WTC11 (cell line): ENCODE data around the gene LDLRAD2. TPM values are rescaled to one million over a fixed set of nuclear protein-coding genes. Genes with fewer than 3 reads are reported as not detected.

Source experiments
- ATAC-seq: fragments of 200-7000 bp; cut with Tn5 transposase; 2 replicates; pipeline ENCODE4 v1.10.0; 2021; ENCODE audit warnings: mild to moderate bottlenecking, moderate library complexity
- CTCF ChIA-PET: fragments of 300-600 bp; sonication (Branson Sonifier 250); formaldehyde crosslinking; loops from one replicate; lab custom pipeline; 2021; ENCODE audit warnings: antibody characterized with exemption; lab: Charles Lee
- POLR2A ChIA-PET: fragments of 350-600 bp; sonication (Branson Sonifier 250); formaldehyde crosslinking; loops from one replicate; lab custom pipeline; 2021; ENCODE audit warnings: antibody characterized with exemption; lab: Charles Lee
- DNase-seq: peaks from one replicate; pipeline ENCODE4 v3.0.0; 2021; ENCODE audit warnings: low spot score
- H3K27ac Mint-ChIP-seq: 2 replicates; pipeline ENCODE4 v1.8.0; 2021; ENCODE audit warnings: mixed read lengths
- H3K27me3 Mint-ChIP-seq: 2 replicates; pipeline ENCODE4 v1.8.0; 2021; ENCODE audit warnings: low read depth, mild to moderate bottlenecking, moderate library complexity, mixed read lengths
- H3K36me3 Mint-ChIP-seq: 2 replicates; pipeline ENCODE4 v1.8.0; 2021; ENCODE audit warnings: mixed read lengths
- H3K4me1 Mint-ChIP-seq: 2 replicates; pipeline ENCODE4 v1.8.0; 2022; ENCODE audit warnings: mixed read lengths
- H3K4me3 Mint-ChIP-seq: 2 replicates; pipeline ENCODE4 v1.8.0; 2021; ENCODE audit warnings: mild to moderate bottlenecking, moderate library complexity, mixed read lengths
- H3K9me3 Mint-ChIP-seq: 2 replicates; pipeline ENCODE4 v1.8.0; 2021; ENCODE audit warnings: mixed read lengths
- ATF6 ChIP-seq: sonication (generic); formaldehyde crosslinking; IDR thresholded peaks from 2 replicates; pipeline ENCODE4 v1.8.1; 2023; ENCODE audit warnings: mild to moderate bottlenecking, missing genetic modification reagents
- ERG ChIP-seq: fragments of 250-450 bp; sonication (Bioruptor Pico); IDR thresholded peaks from 2 replicates; pipeline ENCODE4 v1.8.0; 2021; ENCODE audit warnings: mild to moderate bottlenecking
- FOXK1 ChIP-seq: sonication (generic); formaldehyde crosslinking; IDR thresholded peaks from 2 replicates; pipeline ENCODE4 v1.8.0; 2022; ENCODE audit warnings: mild to moderate bottlenecking, moderate library complexity, missing genetic modification reagents
- HMGXB4 ChIP-seq: sonication (generic); formaldehyde crosslinking; IDR thresholded peaks from 2 replicates; pipeline ENCODE4 v1.8.1; 2023; ENCODE audit warnings: mild to moderate bottlenecking, moderate library complexity, missing genetic modification reagents
- MAX ChIP-seq: sonication (generic); formaldehyde crosslinking; IDR thresholded peaks from 2 replicates; pipeline ENCODE4 v1.8.0; 2022; ENCODE audit warnings: mild to moderate bottlenecking, missing genetic modification reagents
- MXD4 ChIP-seq: fragments of 250-450 bp; sonication (Bioruptor Pico); IDR thresholded peaks from 2 replicates; pipeline ENCODE4 v1.8.0; 2021; ENCODE audit warnings: mild to moderate bottlenecking, moderate library complexity, borderline replicate concordance
- NR1H2 ChIP-seq: sonication (generic); formaldehyde crosslinking; IDR thresholded peaks from 2 replicates; pipeline ENCODE4 v1.9.0; 2021; ENCODE audit warnings: mild to moderate bottlenecking, moderate library complexity, missing genetic modification reagents
- PREB ChIP-seq: sonication (generic); formaldehyde crosslinking; IDR thresholded peaks from 2 replicates; pipeline ENCODE4 v1.8.1; 2022; ENCODE audit warnings: mild to moderate bottlenecking, missing genetic modification reagents, moderate library complexity, borderline replicate concordance
- RELA ChIP-seq: sonication (generic); formaldehyde crosslinking; IDR thresholded peaks from 2 replicates; pipeline ENCODE4 v1.8.1; 2022; ENCODE audit warnings: missing genetic modification reagents, mild to moderate bottlenecking, borderline replicate concordance
- SOX15 ChIP-seq: fragments of 250-450 bp; sonication (Bioruptor Pico); IDR thresholded peaks from 2 replicates; pipeline ENCODE4 v1.9.0; 2021; ENCODE audit warnings: mild to moderate bottlenecking
- STAT6 ChIP-seq: sonication (generic); formaldehyde crosslinking; conservative IDR thresholded peaks from 2 replicates; pipeline ENCODE4 v1.8.1; 2023; ENCODE audit warnings: mild to moderate bottlenecking, low read depth, missing genetic modification reagents, moderate library complexity
- ZBTB21 ChIP-seq: sonication (generic); formaldehyde crosslinking; IDR thresholded peaks from 2 replicates; pipeline ENCODE4 v1.8.1; 2023; ENCODE audit warnings: mild to moderate bottlenecking, missing genetic modification reagents, borderline replicate concordance
- ZNF232 ChIP-seq: sonication (generic); formaldehyde crosslinking; IDR thresholded peaks from 2 replicates; pipeline ENCODE4 v1.8.0; 2022; ENCODE audit warnings: mild to moderate bottlenecking, missing genetic modification reagents
- ZNF263 ChIP-seq: sonication (generic); formaldehyde crosslinking; IDR thresholded peaks from 2 replicates; pipeline ENCODE4 v1.8.1; 2022; ENCODE audit warnings: low read depth, mild to moderate bottlenecking, moderate library complexity, missing genetic modification reagents
- ZNF416 ChIP-seq: fragments of 250-450 bp; sonication (Bioruptor Pico); IDR thresholded peaks from 2 replicates; pipeline ENCODE4 v1.9.0; 2021; ENCODE audit warnings: mild to moderate bottlenecking, inconsistent platforms
- ZNF532 ChIP-seq: fragments of 250-450 bp; sonication (Bioruptor Pico); IDR thresholded peaks from 2 replicates; pipeline ENCODE4 v1.9.0; 2021; ENCODE audit warnings: mild to moderate bottlenecking, borderline replicate concordance
- total RNA-seq: library from RNA; stranded (reverse); gene quantifications from 3 replicates; pipeline ENCODE4 v1.2.3, GENCODE V29; 2021

Gene LDLRAD2
- total RNA-seq, 1 experiment from 2014 or later: 0.63 TPM

- TF ChIP-seq STAT6 (CRISPR knock-in tag) (no peak), PREB (CRISPR knock-in tag) (no peak), RELA (no peak)
Measured at GRCh38 chr1:21854090-21854750, 42.2 kb downstream of the LDLRAD2 start (continued).

- H3K27me3 Mint-ChIP-seq: no peaks in the 10 kb centered on the region
- CTCF ChIA-PET: no interaction called here
- no peak for ATAC-seq
- TF ChIP-seq ZNF416 (no peak), ERG (CRISPR knock-in tag) (no peak), MXD4 (CRISPR knock-in tag) (no peak), MAX (no peak), STAT6 (CRISPR knock-in tag) (no peak), SOX15 (CRISPR knock-in tag) (no peak), ATF6 (no peak), NR1H2 (CRISPR knock-in tag) (no peak), FOXK1 (no peak), HMGXB4 (no peak), ZNF532 (CRISPR knock-in tag) (no peak), RELA (no peak), ZBTB21 (CRISPR knock-in tag) (no peak), ZNF232 (CRISPR knock-in tag) (no peak), ZNF263 (CRISPR knock-in tag) (no peak)
Measured at GRCh38 chr1:21854751-21855131, 42.7 kb downstream of the LDLRAD2 start.

More at GRCh38 chr1:21854751-21855131, 42.7 kb downstream of the LDLRAD2 start:
- Mint-ChIP-seq H3K27ac (no peak overlapping the region), H3K36me3 (peaks cover 44% of the 10 kb centered on the region), H3K9me3 (no peaks in the 10 kb centered on the region), H3K4me3 (no peak overlapping the region), H3K4me1 (no peaks in the 10 kb centered on the region)
- POLR2A ChIA-PET: no interaction called here
- no peak for DNase-seq
